ENCODE data around the gene OLFM1. TPM values are rescaled to one million over a fixed set of nuclear protein-coding genes. Genes with fewer than 3 reads are reported as not detected.

The OLFM1 gene
- total and polyA plus RNA-seq, 2 experiments from 2014 or later = 2.4 to 3.8 TPM

DNA sequence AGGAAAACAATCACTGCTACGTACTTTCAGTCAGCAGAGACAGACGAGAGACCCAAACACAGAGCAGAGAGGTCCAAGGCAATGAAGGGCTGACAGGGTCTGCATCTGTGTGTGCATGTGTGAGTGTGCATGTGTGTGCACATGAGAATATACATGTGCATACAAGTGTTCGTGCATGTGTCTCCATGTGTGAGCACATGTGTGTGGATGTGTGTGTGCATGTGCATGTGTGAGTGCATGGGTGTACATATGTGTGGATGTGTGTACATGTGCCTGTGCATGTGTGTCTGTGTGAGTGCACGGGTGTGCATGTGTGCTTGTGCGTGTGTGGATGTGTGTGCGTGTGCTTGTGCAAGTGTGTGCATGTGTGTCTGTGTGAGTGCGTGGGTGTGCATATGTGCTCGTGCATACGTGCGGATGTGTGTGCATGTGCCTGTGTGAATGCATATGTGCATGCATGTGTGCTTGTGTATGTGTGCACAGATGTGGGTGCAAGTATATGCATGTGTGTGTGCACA is 82.3 kb downstream of the OLFM1 start:
- Histone ChIP-seq H3K36me3 (no peaks in the 10 kb centered on the region), H3K4me3 (no peak overlapping the region), H3K4me1 (ENCODE audit: low read depth) (no peaks in the 10 kb centered on the region), H3K27ac (no peak overlapping the region), H3K27me3 (no peaks in the 10 kb centered on the region), H3K9me3 (ENCODE audit: low read depth) (no peaks in the 10 kb centered on the region)
- TF ChIP-seq, protein P1, sequence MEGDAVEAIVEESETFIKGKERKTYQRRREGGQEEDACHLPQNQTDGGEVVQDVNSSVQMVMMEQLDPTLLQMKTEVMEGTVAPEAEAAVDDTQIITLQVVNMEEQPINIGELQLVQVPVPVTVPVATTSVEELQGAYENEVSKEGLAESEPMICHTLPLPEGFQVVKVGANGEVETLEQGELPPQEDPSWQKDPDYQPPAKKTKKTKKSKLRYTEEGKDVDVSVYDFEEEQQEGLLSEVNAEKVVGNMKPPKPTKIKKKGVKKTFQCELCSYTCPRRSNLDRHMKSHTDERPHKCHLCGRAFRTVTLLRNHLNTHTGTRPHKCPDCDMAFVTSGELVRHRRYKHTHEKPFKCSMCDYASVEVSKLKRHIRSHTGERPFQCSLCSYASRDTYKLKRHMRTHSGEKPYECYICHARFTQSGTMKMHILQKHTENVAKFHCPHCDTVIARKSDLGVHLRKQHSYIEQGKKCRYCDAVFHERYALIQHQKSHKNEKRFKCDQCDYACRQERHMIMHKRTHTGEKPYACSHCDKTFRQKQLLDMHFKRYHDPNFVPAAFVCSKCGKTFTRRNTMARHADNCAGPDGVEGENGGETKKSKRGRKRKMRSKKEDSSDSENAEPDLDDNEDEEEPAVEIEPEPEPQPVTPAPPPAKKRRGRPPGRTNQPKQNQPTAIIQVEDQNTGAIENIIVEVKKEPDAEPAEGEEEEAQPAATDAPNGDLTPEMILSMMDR (IDR thresholded peaks at IDR 0.05; ENCODE audit: low read depth, low read length) = no peak
- no peak for DNase-seq (ENCODE audit: low read depth in 1 of 2, low spot score in 1 of 2)

DNA sequence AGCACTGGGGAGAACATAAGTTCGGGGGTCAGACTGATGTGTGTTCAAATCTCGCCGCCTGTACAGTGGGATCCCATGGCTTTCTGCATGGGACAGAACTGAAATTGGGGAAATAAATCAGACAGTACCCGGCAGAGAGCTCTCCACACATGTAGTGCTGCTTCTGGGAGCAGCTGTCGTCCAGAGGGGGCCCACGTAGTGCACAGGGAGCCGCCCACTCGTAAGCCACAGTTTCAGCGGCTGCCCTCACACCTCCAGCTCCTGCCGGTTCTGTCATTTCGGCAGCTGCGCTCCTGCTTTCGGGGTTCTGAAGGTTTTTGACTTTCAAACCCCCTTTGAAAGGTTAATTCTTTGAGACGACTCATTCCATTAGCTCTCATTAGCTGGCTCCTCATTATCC is 83.1 kb downstream of the OLFM1 start:
- TF ChIP-seq, protein P1 (IDR thresholded peaks at IDR 0.05; ENCODE audit: low read depth, low read length) = no peak
- Histone ChIP-seq H3K9me3 (ENCODE audit: low read depth) (no peaks in the 10 kb centered on the region), H3K27me3 (no peaks in the 10 kb centered on the region), H3K4me1 (ENCODE audit: low read depth) (no peaks in the 10 kb centered on the region), H3K4me3 (no peak overlapping the region), H3K36me3 (no peaks in the 10 kb centered on the region), H3K27ac (no peak overlapping the region)
- DNase-seq (ENCODE audit: low read depth in 1 of 2, low spot score in 1 of 2) = no peak

Other genes starting within 250 kb of the OLFM1 start
- gene FCN2, start 206.9 kb upstream of the OLFM1 start, total RNA-seq = not detected in 2 replicates
- gene FCN2, start 206.9 kb upstream of the OLFM1 start, polyA plus RNA-seq = not detected in 2 replicates
- not detected in 2 replicates for gene FCN1, start 169.8 kb upstream of the OLFM1 start, total RNA-seq
- not detected in 2 replicates for gene FCN1, start 169.8 kb upstream of the OLFM1 start, polyA plus RNA-seq

All from cardiac muscle cell (in vitro differentiated cells and primary cell).